Forelimb muscle (tissue), 1 donor: Measurements from ENCODE around the gene NUP35. TPM values are rescaled to one million over a fixed set of nuclear protein-coding genes. Genes with fewer than 3 reads are reported as not detected.

Source experiments
- DNase-seq: peaks from one replicate; pipeline ENCODE4 v3.0.0-alpha.2; 2013; ENCODE audit warnings: low read depth
- polyA plus RNA-seq: library from polyadenylated mRNA; unstranded; fragments of 120-200 nt; gene quantifications from one replicate; pipeline ENCODE4 v1.2.1, GENCODE V29; 2013; ENCODE audit not compliant: insufficient read length

NUP35 gene
- polyA plus RNA-seq, 1 donor = 14.0 TPM

DNA sequence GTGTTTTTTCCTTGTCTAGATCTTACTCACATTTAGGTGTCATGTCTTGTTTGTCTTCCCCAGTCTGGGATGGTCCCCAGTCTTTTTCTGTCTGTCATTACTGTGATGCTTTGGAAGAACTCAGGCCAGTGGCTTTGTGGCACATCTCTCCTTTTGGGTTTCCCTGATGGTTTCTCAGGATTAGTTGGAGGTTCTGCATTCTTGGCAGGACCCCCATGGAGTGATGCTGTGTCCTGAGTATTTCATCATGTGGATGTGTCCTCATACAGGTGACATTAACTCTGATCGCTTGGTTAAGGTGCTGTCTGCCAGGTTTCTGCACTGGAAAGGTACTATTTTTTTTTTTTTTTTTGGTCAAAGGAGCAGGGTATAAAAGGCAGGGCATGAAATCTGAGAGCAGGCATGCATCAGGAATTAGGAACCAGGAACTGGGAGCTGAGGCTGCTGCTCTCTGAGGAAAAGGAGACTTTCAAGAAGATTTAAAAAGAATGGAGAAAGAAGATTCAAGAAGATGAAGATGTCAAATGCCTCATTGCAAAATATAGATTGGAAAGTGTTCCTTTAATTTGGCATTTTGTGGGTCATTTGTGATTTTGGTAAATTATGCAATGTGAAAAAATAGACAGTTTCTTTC is 85.3 kb downstream of the NUP35 start:
- no peak for DNase-seq

Other genes with a start within 250 kb of the NUP35 start
- 83.6 TPM for gene NCKAP1, start 86.0 kb upstream of the NUP35 start, polyA plus RNA-seq
- gene DUSP19, start 45.7 kb upstream of the NUP35 start, polyA plus RNA-seq = 2.2 TPM